Left colon (tissue), 2 donors: ENCODE measurements around the gene PAQR7. TPM values are rescaled to one million over a fixed set of nuclear protein-coding genes. Genes with fewer than 3 reads are reported as not detected.
"Not testable (repeated sequence)": the region's sequence is repeated elsewhere in the genome, so short reads cannot be mapped to it uniquely, and the experiment has no call there.

Experiments used
- ATAC-seq: fragments of 200-7000 bp; cut with Tn5 transposase; one replicate; pipeline ENCODE4 v1.9.1; 2020; ENCODE audit warnings: mild to moderate bottlenecking, moderate library complexity
- DNase-seq, 2 donors: peaks; one replicate each; pipeline ENCODE4 v3.0.0-alpha.2; 2020
- intact Hi-C, 2 donors: fragments of 100-400 bp; cut with DNase I in 1 of 2; cut with micrococcal nuclease in 1 of 2; formaldehyde crosslinking; loops; one replicate each; pipeline versions ENCODE4 v1.11.2 to v1.14.0; 2022; cut with DNase I, micrococcal nuclease
- total RNA-seq, 2 donors: library from RNA; stranded (reverse); fragmentation: NEBNext Ultra II Directional; extraction: Animal tissue kit (Norgen Biotek cat#: 25700); gene quantifications; one replicate each; pipeline ENCODE4 v1.2.1, GENCODE V29; 2021
- donor health status: DM: no; HTN: no; CAD: no.
- donor health status: DM: yes; HTN: yes; CAD: no.

Gene PAQR7
- total RNA-seq, 2 donors from 2014 or later: 2.3 to 3.3 TPM

- intact Hi-C loops: no loop called here
- ATAC-seq: peak; percentile 39
Measured at GRCh38 chr1:25861316-25862286, 13.9 kb downstream of the PAQR7 start.

GRCh38 chr1:25858906-25859789, 16.4 kb downstream of the PAQR7 start, which contains the start of gene AUNIP:
AUNIP (minus strand) TSS chr1:25859457; CDS start chr1:25859357, 100 bp downstream.
- ATAC-seq (peak; percentile 97), DNase-seq (peak; percentile 81 to 92)
- intact Hi-C loops: no loop called here

More at GRCh38 chr1:25861316-25862286, 13.9 kb downstream of the PAQR7 start:
- peak; percentile 51 to 53 for DNase-seq

- intact Hi-C loops: no loop called here
- ATAC-seq (no peak), DNase-seq (no peak)
Measured at GRCh38 chr1:25858494-25858893, 17.0 kb downstream of the PAQR7 start.

DNA sequence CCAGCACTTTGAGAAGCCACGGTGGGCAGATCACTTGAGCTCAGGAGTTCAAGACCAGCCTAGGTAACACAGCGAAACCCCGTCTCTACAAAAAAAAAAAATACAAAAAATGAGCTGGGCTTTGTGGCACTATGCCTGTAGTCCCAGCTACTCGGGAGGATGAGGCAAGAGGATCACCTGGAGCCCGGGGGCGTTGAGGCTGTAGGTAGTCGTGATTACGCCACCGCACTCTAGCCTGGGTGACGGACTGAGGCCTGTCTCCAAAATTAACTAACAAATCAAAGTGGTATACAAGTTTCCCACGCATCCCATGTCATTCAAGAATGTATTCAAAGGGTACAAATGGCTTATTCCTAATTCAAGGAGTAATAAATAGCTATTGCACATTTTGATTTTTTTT, 18.7 kb downstream of the PAQR7 start:
- ATAC-seq (no peak), DNase-seq (no peak)
- intact Hi-C loops: no loop called here

- no peak for ATAC-seq
- intact Hi-C loops: no loop called here
Measured at GRCh38 chr1:25854554-25854953, 21.0 kb downstream of the PAQR7 start.

DNA sequence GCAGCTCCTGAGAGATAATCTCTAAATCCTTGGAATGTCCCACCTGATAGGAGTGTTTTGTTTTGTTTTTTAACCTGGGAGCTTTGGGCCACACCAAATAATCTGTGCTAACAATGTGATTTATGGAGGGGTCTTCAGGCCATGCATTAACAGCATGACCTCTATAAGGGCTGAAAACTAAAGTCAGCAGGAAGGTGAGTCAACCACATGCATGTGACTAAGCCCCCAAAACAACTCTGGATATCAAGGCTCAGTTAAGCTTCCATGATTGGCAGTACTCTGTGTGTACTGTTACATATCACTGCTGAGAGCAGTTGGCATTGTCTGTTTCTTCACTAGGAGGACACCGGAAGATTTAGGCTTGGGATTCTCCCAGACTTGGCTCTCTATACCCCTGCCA, 27.0 kb downstream of the PAQR7 start:
- DNase-seq (no peak), ATAC-seq (no peak)
- intact Hi-C loops: no loop called here

More at GRCh38 chr1:25854554-25854953, 21.0 kb downstream of the PAQR7 start:
- no peak for DNase-seq

- ATAC-seq (no peak), DNase-seq (no peak)
- intact Hi-C loops: no loop called here
Measured at GRCh38 chr1:25847929-25848328, 27.6 kb downstream of the PAQR7 start.

DNA sequence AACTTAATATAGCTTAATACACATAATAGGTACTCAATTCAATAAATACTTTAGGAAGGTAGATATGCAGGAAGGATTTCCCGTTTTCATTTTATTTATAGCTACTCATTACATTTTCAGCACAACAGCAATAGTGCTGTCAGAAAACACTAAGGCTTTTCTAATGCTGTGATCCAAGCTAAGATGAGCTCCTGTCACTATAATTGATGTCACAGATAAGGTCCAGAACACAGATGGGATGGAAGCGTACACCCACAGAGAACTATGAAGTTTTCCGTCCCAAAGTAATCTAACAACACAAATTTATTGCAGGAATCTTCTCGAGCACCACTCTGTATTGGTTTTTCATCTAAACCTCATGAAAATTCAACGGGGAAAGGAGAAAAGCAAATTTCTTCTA, 29.8 kb downstream of the PAQR7 start:
- ATAC-seq: no peak
- intact Hi-C loops: no loop called here

GRCh38 chr1:25844536-25845337, 30.8 kb downstream of the PAQR7 start:
- no peak for DNase-seq
- intact Hi-C loops: no loop called here
- no peak for ATAC-seq

More for the DNA sequence above, 29.8 kb downstream of the PAQR7 start:
- DNase-seq: no peak

DNA sequence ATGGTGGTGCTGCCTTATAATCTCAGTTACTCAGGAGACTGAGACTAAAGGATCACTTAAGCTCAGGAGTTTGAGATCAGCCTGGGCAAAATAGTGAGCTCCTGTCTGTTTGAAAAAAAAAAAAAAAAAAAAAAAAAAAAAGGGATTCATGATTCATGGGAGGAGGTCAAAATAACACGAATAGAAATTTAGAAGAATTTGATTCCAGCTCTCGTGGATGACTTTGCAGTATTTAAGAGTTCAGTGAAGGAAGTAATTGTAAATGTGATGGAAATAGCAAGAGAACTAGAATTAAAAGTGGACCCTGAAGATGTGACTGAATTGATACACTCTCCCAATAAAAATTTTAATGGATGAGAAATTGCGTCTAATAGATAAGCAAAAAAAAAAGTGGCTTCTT, 32.0 kb downstream of the PAQR7 start:
- no peak for ATAC-seq
- intact Hi-C loops: no loop called here
- DNase-seq: no peak

- intact Hi-C loops, DNase-seq, ATAC-seq: not testable (repeated sequence)
Measured at GRCh38 chr1:25839808-25840207, 35.7 kb downstream of the PAQR7 start.

DNA sequence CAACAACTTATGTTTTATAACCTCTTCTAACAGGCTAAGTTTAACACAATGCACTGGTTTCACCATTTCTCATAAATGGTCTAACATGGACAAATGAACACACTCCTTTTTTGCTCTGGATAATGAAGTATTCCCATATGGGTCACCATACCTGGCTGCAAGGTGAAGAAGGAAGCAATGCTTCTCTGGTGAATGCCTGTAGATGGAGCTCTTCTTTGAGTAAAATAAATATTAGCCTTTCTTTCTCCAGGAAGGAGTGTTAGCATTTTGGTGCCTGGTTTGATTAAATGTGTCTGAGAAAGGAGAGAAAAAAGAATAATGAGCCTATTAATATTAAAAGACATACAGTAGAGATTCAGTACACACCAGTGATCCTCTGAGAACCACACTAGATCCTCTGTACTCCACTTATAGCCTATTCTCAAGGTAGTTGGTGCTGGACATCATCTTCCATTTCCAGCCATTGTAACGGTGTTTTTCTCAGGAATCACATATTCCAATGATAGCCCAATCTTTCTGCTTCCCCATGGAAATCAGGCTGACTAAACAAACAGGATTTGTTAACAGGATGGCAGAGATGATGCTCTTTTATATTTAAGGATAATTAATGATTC, 38.1 kb downstream of the PAQR7 start:
- intact Hi-C loops: no loop called here
- peak; percentile 73 for ATAC-seq
- DNase-seq: no peak

DNA sequence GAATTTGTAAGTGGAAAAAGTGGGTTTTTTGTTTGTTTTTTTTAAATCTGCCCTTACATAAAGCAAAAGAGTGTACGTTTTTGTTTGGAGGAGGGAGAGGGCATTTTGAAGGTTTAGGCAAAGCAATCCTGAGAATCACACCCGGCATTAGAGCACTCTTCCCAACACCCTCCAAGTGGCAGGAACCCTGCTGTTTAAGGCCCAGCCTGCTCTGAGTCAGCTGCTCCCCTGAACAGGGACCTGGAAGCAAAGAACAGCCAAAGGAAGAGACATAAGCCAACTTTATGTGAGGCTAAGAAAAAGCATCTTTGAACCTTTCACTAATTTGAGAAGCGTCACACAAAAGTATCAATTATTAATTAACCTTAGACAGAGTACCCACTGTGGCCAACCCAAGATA, 38.8 kb downstream of the PAQR7 start:
- ATAC-seq: no peak

GRCh38 chr1:25834894-25835293, 40.6 kb downstream of the PAQR7 start:
- intact Hi-C loops: no loop called here
- no peak for DNase-seq
- no peak for ATAC-seq

More for the DNA sequence above, 38.8 kb downstream of the PAQR7 start:
- intact Hi-C loops: no loop called here
- DNase-seq: no peak

DNA sequence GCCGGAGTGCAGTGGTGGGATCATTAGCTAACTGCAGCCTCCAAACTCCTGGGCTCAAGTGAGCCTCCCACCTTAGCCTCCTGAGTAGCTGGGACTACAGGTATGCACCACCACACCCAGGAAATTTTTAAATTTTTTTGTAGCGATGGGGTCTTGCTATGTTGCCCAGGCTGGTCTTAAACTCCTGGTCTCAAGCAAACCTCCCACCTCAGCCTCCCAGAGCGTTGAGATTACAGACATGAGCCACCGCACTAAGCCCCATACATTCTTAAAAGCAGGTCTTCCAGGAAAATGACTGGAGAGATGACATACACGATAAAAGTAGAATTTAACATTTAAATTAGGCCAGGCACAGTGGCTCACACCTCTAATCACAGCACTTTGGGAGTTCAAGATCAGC, 42.4 kb downstream of the PAQR7 start:
- intact Hi-C loops: no loop called here
- no peak for ATAC-seq
- DNase-seq: no peak

DNA sequence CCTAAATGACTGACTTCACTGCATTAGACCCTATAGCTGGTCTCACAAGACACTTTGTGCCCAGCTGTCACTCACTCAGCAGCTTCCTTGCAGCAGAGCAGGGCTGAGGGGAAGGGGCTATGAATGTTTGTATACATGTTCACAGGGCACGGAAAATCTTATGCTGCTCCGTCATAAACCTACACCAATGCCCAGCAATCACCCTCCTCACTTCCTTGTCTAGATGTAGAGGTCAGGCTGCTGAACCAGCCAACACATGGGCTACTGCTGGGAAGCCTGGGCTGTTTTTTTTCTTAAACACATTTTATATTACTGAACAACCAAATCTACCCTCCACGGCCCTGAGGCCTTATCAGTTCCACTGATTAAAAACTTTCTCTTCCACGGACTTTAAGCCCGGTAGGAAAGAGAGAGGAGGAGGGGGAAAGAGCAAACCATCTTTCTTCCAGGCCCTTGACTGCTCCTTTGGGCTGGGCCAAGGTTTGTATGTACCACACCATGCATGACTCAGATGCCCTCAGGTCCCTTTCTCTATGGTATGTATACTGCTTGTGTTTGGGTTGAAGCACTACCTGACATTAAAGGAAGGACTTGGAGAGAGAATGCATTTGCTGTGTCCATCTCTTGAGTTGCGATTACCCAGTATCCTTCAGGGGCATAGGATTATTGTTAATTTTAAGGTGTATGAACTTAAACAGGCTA, 43.0 kb downstream of the PAQR7 start:
- ATAC-seq (peak; percentile 58), DNase-seq (no peak)
- intact Hi-C loops: no loop called here

GRCh38 chr1:25831569-25832196, 43.8 kb downstream of the PAQR7 start:
- DNase-seq: no peak
- intact Hi-C loops: no loop called here
- ATAC-seq: peak; percentile 69
